Mesothelial cell of epicardium (in vitro differentiated cells): ENCODE results near the gene IBA57. TPM values are rescaled to one million over a fixed set of nuclear protein-coding genes. Genes with fewer than 3 reads are reported as not detected.

Experiments used
- DNase-seq, 2 experiments: peaks; one replicate each; pipeline ENCODE4 v3.0.0; 2021; ENCODE audit warnings: low spot score in 2 of 2; ENCODE audit not compliant: unreplicated experiment in 2 of 2
- H3K27ac Mint-ChIP-seq: 2 replicates; pipeline ENCODE4 v1.8.0; 2021; ENCODE audit warnings: mixed read lengths
- H3K27me3 Mint-ChIP-seq: 2 replicates; pipeline ENCODE4 v1.8.0; 2021; ENCODE audit warnings: low read depth, mixed read lengths
- H3K36me3 Mint-ChIP-seq: 2 replicates; pipeline ENCODE4 v1.8.0; 2021; ENCODE audit warnings: mixed read lengths
- H3K4me1 Mint-ChIP-seq: 2 replicates; pipeline ENCODE4 v1.8.0; 2021; ENCODE audit warnings: mixed read lengths
- H3K4me3 Mint-ChIP-seq: 2 replicates; pipeline ENCODE4 v1.8.0; 2021; ENCODE audit warnings: mild to moderate bottlenecking, moderate library complexity, mixed read lengths
- H3K9me3 Mint-ChIP-seq: 2 replicates; pipeline ENCODE4 v1.8.0; 2021; ENCODE audit warnings: mixed read lengths
- total RNA-seq: library from RNA; stranded (reverse); gene quantifications from 3 replicates; pipeline ENCODE4 v1.2.1, GENCODE V29; 2021
- TF ChIP-seq, protein P1 (sequence below): fragments of 200-600 bp; sonication (generic); IDR thresholded peaks from one replicate; pipeline ENCODE4 v1.5.0; 2021; ENCODE audit warnings: antibody characterized with exemption; ENCODE audit not compliant: unreplicated experiment

The IBA57 gene
- total RNA-seq, 1 donor from 2014 or later = 11.8 TPM

DNA sequence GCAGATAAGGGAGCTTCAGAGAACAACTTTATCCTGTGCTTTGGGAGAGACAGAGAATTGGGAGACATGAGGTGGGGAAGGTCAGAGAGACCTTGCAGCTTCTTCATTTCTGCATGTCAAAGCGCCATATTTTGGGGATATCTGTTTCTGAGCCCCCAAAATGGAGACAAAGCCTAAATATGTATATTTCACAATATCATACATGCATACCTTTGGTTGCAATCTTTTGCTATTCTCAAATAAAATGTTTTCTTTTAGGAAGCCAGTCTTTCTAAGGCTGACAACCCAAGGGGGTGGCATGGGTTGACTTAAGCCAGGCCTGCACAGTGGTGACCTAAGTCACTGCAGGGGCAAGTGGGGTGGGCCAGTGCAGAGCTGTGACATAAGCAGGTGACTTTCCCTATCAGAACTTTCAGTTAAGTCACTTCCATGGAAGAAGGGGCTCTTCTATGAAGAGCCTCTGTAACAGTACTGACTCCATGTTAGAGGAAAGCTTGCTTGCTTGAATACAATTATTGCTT, 42.6 kb upstream of the IBA57 start:
- Mint-ChIP-seq H3K4me1 (no peaks in the 10 kb centered on the region), H3K36me3 (peaks cover 2% of the 10 kb centered on the region), H3K4me3 (no peak overlapping the region), H3K9me3 (peaks cover 9% of the 10 kb centered on the region), H3K27me3 (peaks cover 6% of the 10 kb centered on the region), H3K27ac (no peak overlapping the region)
- DNase-seq = no peak
- TF ChIP-seq, protein P1, sequence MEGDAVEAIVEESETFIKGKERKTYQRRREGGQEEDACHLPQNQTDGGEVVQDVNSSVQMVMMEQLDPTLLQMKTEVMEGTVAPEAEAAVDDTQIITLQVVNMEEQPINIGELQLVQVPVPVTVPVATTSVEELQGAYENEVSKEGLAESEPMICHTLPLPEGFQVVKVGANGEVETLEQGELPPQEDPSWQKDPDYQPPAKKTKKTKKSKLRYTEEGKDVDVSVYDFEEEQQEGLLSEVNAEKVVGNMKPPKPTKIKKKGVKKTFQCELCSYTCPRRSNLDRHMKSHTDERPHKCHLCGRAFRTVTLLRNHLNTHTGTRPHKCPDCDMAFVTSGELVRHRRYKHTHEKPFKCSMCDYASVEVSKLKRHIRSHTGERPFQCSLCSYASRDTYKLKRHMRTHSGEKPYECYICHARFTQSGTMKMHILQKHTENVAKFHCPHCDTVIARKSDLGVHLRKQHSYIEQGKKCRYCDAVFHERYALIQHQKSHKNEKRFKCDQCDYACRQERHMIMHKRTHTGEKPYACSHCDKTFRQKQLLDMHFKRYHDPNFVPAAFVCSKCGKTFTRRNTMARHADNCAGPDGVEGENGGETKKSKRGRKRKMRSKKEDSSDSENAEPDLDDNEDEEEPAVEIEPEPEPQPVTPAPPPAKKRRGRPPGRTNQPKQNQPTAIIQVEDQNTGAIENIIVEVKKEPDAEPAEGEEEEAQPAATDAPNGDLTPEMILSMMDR = no peak

DNA sequence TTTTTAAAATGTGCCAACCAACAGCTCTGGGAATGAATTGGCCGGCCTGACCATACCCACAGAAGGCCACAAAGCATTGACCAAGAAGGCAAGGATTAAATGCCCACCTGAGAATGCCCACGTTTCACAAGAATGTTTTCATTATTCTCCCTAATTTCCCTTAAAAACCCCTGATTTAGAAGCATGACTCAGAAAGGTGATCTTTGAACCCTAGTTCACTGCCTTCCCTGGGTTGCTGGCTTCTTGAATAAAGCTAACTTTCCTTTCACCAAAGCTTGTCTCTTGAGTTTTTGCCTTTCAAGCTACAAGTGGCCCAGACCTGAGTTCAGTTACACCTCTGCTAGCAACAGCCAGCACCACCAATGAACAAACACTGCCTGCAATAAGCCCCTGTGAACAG, 42.1 kb upstream of the IBA57 start:
- no peaks in the 10 kb centered on the region for H3K4me1 Mint-ChIP-seq
- no peak overlapping the region for H3K27ac Mint-ChIP-seq
- H3K27me3 Mint-ChIP-seq = peaks cover 6% of the 10 kb centered on the region
- DNase-seq = no peak
- H3K36me3 Mint-ChIP-seq = no peaks in the 10 kb centered on the region
- no peak overlapping the region for H3K4me3 Mint-ChIP-seq
- TF ChIP-seq, protein P1 = no peak
- peaks cover 6% of the 10 kb centered on the region for H3K9me3 Mint-ChIP-seq

DNA sequence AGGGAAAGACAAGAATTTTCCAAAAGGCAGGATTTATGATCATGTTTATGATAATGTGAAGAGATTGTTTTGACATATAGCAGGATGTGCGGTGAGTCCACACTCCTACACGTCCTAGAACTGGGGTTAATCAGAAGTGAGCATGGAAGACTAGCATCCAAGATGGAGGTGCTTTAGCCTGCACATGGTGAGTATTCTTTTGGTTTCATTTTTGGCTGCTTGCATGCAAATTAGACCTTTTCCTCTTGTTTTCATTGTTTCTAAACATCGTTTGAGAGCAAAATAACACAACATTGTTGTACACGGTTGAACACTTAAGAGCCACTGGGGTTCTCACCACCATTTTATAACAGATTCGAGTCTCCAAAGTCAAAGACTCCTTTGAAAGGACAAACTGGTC, 40.4 kb upstream of the IBA57 start:
- peaks cover 6% of the 10 kb centered on the region for H3K27me3 Mint-ChIP-seq

DNA sequence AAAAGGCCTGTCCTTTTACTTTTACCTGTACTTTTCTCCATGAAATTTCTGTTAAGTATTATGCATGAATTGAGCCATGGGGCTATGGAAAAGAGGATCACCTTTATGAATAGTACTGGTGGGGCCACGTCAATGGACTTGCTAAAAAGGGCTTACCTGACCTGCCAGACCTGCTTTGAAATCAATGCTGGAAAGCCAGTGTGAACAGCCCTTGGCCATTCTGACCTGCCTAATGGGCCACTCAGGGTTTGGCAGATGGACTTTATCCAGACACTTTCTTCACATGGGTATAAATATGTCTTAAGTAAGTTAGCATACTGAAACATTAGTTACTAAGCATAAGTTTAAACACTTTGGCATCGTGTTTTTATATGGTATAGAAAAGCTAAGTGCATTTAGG, 33.8 kb upstream of the IBA57 start:
- TF ChIP-seq, protein P1 = no peak
- Mint-ChIP-seq H3K36me3 (no peaks in the 10 kb centered on the region), H3K27ac (peak overlapping the region; percentile 98), H3K4me3 (peak overlapping the region; percentile 78), H3K4me1 (peaks cover 19% of the 10 kb centered on the region), H3K9me3 (no peaks in the 10 kb centered on the region), H3K27me3 (peaks cover 13% of the 10 kb centered on the region)
- DNase-seq = no peak

More for the DNA sequence above, 40.4 kb upstream of the IBA57 start:
- Mint-ChIP-seq H3K4me1 (no peaks in the 10 kb centered on the region), H3K36me3 (no peaks in the 10 kb centered on the region), H3K27ac (no peak overlapping the region), H3K4me3 (no peak overlapping the region), H3K9me3 (no peaks in the 10 kb centered on the region)
- TF ChIP-seq, protein P1 = no peak
- no peak for DNase-seq

DNA sequence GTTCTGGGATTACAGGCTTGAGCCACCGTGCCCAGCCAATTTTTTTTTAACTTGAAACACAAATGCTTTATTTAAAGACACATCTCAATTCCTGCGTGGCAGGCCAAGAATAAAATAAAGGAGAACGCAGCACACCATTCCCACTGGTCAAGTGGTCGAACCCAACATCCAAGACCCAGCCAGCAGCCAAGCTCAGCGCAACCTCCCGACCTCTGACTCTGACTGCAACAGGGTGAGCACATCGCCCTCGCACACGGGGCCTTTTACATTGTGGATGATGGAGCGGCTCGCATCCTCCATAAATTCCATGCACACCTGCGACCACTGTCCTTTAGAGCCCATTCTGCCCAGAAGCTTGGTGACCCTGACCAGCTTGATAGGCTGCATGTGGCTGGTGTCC, 31.0 kb upstream of the IBA57 start:
- H3K27me3 Mint-ChIP-seq = peaks cover 18% of the 10 kb centered on the region
- TF ChIP-seq, protein P1 = no peak

DNA sequence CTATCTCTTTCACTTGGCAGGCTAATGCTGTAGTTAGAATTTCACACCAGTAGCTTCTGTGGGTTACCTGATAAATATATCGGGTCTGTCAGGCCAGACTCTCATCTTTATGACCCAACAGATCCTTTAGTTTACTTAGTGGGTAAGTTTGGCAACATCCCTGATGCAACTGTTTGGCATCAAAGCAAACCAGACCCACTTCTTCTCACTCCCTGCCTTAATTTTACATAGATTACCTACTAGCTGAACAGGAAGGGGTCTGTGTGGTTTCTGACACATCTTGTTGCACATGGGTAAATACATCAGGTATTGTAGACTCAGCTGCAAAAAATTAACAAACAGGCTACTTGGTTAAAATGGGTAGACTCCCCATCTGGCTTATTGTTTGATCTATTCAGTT, 28.7 kb upstream of the IBA57 start:
- no peaks in the 10 kb centered on the region for H3K9me3 Mint-ChIP-seq
- no peaks in the 10 kb centered on the region for H3K36me3 Mint-ChIP-seq
- H3K4me3 Mint-ChIP-seq = no peak overlapping the region
- DNase-seq = no peak
- H3K27me3 Mint-ChIP-seq = peaks cover 18% of the 10 kb centered on the region
- TF ChIP-seq, protein P1 = no peak
- peaks cover 14% of the 10 kb centered on the region for H3K4me1 Mint-ChIP-seq
- H3K27ac Mint-ChIP-seq = no peak overlapping the region

More for the DNA sequence above, 31.0 kb upstream of the IBA57 start:
- Mint-ChIP-seq H3K4me1 (peaks cover 19% of the 10 kb centered on the region), H3K27ac (no peak overlapping the region), H3K4me3 (no peak overlapping the region), H3K9me3 (no peaks in the 10 kb centered on the region), H3K36me3 (no peaks in the 10 kb centered on the region)
- no peak for DNase-seq
